Esophagus squamous epithelium (tissue), 5 donors: ENCODE results near the gene PSMD2. TPM values are rescaled to one million over a fixed set of nuclear protein-coding genes. Genes with fewer than 3 reads are reported as not detected.

Source experiments
- DNase-seq: peaks from one replicate; lab custom pipeline; 2025; lab: John Stamatoyannopoulos, UW
- H3K27ac ChIP-seq, 4 donors: fragments of 200-600 bp; sonication (generic); one replicate each; pipeline ENCODE4 v1.5.1; 2016 to 2019; ENCODE audit warnings: mild to moderate bottlenecking in 1 of 4
- H3K27me3 ChIP-seq, 4 donors: fragments of 200-600 bp; sonication (generic); 1 replicate in 3 of 4; 2 replicates in 1 of 4; pipeline versions ENCODE4 v1.5.1 to v1.6.0; 2017 to 2021; ENCODE audit warnings: antibody characterized with exemption in 1 of 4
- H3K36me3 ChIP-seq, 3 donors: fragments of 200-600 bp; sonication (generic); one replicate each; pipeline ENCODE4 v1.5.1; 2016 to 2019
- H3K4me1 ChIP-seq, 3 donors: fragments of 200-600 bp; sonication (generic); one replicate each; pipeline ENCODE4 v1.5.1; 2017 to 2019
- H3K4me3 ChIP-seq, 4 donors: fragments of 200-600 bp; sonication (generic); 1 replicate in 3 of 4; 2 replicates in 1 of 4; pipeline ENCODE4 v1.5.1; 2016 to 2019; ENCODE audit warnings: mild to moderate bottlenecking in 2 of 4, moderate library complexity in 1 of 4
- H3K9me3 ChIP-seq, 3 donors: fragments of 200-600 bp; sonication (generic); one replicate each; pipeline ENCODE4 v1.5.1; 2016 to 2019
- POLR2A ChIP-seq, 4 donors: fragments of 450-650 bp; IDR thresholded peaks; one replicate each; pipeline ENCODE4 v1.6.1; 2017; ENCODE audit warnings: antibody characterized with exemption in 4 of 4, mild to moderate bottlenecking in 4 of 4, moderate library complexity in 3 of 4
- WGBS, 2 donors: methylation state at CpG; one replicate each; pipeline ENCODE4 v1.1.5; 2018; 5-methylcytosine and 5-hydroxymethylcytosine counted together
- intact Hi-C: fragments of 100-400 bp; cut with DNase I; formaldehyde crosslinking; loops from one replicate; pipeline ENCODE4 v1.15.0; 2022
- total RNA-seq, 4 donors: library from RNA; depleted of rRNA; stranded (reverse); fragments of >200 nt; gene quantifications; one replicate each; pipeline ENCODE4 v1.1.0, GENCODE V29; 2016
- TF ChIP-seq, protein P1 (sequence below), 6 experiments: fragments of 450-650 bp in 4 of 6; fragments of 200-600 bp in 2 of 6; sonication (generic) in 2 of 6; IDR thresholded peaks; one replicate each; pipeline ENCODE4 v1.5.1; 2016 to 2019; ENCODE audit warnings: antibody characterized with exemption in 6 of 6, mild to moderate bottlenecking in 4 of 6, moderate library complexity in 4 of 6
- donor health status: DM: yes; HTN: yes; CAD: no.

PSMD2 gene
- total RNA-seq, 4 donors from 2014 or later, result 209 to 362 (median 235) TPM

DNA sequence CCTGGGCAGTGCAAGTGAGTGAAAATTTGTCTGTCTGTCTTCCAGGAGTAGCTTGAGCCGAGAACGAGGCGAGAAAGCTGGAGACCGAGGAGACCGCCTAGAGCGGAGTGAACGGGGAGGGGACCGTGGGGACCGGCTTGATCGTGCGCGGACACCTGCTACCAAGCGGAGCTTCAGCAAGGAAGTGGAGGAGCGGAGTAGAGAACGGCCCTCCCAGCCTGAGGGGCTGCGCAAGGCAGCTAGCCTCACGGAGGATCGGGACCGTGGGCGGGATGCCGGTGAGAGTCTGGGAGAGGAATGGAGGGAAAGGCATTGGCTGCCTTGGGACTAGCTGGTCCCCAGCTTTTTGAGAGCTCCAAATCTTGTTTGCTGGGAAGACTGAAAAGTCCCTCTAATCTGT is 28.1 kb downstream of the PSMD2 start:
- Histone ChIP-seq H3K4me1 (peaks cover 0 to 22% (median 4%) of the 10 kb centered on the region in 3 donors), H3K36me3 (peaks cover 85 to 100% (median 92%) of the 10 kb centered on the region in 3 donors), H3K27me3 (no peaks in the 10 kb centered on the region), H3K27ac (no peak overlapping the region), H3K4me3 (no peak overlapping the region), H3K9me3 (no peaks in the 10 kb centered on the region)
- TF ChIP-seq, protein P1, sequence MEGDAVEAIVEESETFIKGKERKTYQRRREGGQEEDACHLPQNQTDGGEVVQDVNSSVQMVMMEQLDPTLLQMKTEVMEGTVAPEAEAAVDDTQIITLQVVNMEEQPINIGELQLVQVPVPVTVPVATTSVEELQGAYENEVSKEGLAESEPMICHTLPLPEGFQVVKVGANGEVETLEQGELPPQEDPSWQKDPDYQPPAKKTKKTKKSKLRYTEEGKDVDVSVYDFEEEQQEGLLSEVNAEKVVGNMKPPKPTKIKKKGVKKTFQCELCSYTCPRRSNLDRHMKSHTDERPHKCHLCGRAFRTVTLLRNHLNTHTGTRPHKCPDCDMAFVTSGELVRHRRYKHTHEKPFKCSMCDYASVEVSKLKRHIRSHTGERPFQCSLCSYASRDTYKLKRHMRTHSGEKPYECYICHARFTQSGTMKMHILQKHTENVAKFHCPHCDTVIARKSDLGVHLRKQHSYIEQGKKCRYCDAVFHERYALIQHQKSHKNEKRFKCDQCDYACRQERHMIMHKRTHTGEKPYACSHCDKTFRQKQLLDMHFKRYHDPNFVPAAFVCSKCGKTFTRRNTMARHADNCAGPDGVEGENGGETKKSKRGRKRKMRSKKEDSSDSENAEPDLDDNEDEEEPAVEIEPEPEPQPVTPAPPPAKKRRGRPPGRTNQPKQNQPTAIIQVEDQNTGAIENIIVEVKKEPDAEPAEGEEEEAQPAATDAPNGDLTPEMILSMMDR (IDR thresholded peaks at IDR 0.05), result no peak
- no peak for TF ChIP-seq POLR2A (IDR thresholded peaks at IDR 0.05)
- WGBS, 2 donors, result 91 to 95% methylated on average over 21 of the region's 21 CpGs
- DNase-seq, result no peak
- intact Hi-C loops, result no loop called here

DNA sequence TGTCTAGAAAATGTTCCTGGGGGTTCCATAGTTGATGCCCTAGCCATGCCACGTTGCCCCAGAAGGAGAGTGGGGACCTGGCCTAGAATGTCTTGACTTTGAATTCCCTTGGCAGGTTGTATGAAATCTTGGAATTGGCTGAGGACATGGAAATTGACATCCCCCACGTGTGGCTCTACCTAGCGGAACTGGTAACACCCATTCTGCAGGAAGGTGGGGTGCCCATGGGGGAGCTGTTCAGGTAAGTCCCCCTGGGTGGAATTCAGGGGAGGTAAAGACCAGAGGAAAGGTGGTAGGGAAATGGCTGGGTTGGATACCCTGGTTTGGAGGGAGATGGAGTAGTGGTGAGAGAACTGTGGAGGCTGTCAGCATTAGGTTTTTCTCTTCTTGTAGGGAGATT is 29.5 kb downstream of the PSMD2 start:
- TF ChIP-seq, protein P1 (IDR thresholded peaks at IDR 0.05), result no peak
- no peak for TF ChIP-seq POLR2A (IDR thresholded peaks at IDR 0.05)
- no peak overlapping the region for H3K4me3 ChIP-seq
- intact Hi-C loops, result no loop called here
- H3K36me3 ChIP-seq, result peaks cover 83 to 100% (median 90%) of the 10 kb centered on the region in 3 donors
- no peaks in the 10 kb centered on the region for H3K27me3 ChIP-seq
- H3K4me1 ChIP-seq, result peaks cover 0 to 31% (median 4%) of the 10 kb centered on the region in 3 donors
- 40 to 45% methylated on average over 3 of the region's 3 CpGs for WGBS, 2 donors
- H3K27ac ChIP-seq, result no peak overlapping the region
- DNase-seq, result no peak
- H3K9me3 ChIP-seq, result no peaks in the 10 kb centered on the region

DNA sequence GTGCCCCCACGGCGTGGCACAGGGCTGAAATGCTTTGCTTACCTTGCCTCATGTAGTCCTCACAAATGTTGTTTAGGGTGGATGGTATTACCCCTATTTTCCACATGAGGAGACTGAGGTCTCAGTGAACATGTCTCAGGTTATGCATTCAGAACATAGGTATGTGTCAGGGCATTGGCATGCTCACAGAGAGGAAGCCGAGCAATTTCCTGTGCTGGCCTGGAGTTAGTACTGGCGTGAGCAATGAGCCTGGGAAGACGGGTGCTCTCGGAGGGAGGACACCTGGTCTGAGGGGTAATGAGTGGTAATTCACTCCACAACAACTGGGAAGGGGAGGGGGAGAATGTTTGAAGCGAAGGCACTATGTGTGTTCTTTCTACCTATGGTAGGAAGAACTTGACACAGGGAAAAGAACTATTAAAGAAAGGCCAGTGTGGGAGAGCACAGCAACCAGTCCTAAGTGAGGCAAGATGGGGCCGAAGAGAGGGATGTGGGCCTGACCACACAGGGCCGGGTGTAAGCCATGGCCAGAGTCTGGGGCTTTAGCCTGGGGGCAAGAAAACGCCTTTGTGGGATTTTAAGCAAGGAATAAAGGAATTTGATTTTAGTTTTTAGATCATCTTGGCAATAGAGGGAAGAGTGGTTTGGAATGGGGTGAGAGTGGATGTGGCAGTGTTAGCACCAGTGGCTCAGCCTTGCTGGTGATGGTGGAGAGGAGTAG is 33.5 kb downstream of the PSMD2 start:
- Histone ChIP-seq H3K4me1 (peaks cover 14 to 69% (median 17%) of the 10 kb centered on the region in 3 donors), H3K4me3 (no peak overlapping the region), H3K9me3 (no peaks in the 10 kb centered on the region), H3K27me3 (no peaks in the 10 kb centered on the region), H3K36me3 (peaks cover 50 to 79% (median 64%) of the 10 kb centered on the region in 3 donors), H3K27ac (peak overlapping the region; percentile 33 to 99 (median 85))
- 58 to 67% methylated on average over 10 of the region's 10 CpGs for WGBS, 2 donors
- DNase-seq, result no peak
- TF ChIP-seq, protein P1 (IDR thresholded peaks at IDR 0.05), result no peak
- no peak for TF ChIP-seq POLR2A (IDR thresholded peaks at IDR 0.05)
- intact Hi-C loops, result no loop called here

DNA sequence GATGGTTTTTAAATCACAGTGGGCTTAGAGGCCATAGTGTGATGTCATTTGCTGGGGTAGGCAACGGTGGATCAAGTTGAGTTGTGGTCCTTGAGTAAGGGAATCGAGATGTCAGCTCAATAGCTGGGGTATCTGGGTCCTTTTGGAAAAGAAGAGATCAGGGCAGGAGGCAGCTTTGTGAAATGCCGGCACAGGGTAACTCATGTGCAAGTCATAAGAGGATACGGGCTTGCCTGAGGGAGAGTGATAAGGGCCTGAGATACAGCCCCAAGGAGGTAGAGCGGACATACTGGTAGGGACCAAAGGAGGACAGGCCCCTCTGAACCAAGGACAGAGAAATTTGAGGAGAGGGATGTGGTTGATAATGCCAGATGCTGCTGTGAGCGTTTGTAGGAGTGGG is 34.1 kb downstream of the PSMD2 start:
- H3K27ac ChIP-seq, result peak overlapping the region; percentile 33 to 99 (median 85)
- peaks cover 20 to 76% (median 24%) of the 10 kb centered on the region in 3 donors for H3K4me1 ChIP-seq
- WGBS, 2 donors, result 79 to 87% methylated on average over 6 of the region's 6 CpGs
- H3K36me3 ChIP-seq, result peaks cover 43 to 72% (median 57%) of the 10 kb centered on the region in 3 donors
- intact Hi-C loops, result no loop called here
- H3K4me3 ChIP-seq, result no peak overlapping the region
- no peaks in the 10 kb centered on the region for H3K9me3 ChIP-seq
- no peaks in the 10 kb centered on the region for H3K27me3 ChIP-seq
- TF ChIP-seq, protein P1 (IDR thresholded peaks at IDR 0.05), result no peak
- TF ChIP-seq POLR2A (IDR thresholded peaks at IDR 0.05), result no peak
- DNase-seq, result no peak

DNA sequence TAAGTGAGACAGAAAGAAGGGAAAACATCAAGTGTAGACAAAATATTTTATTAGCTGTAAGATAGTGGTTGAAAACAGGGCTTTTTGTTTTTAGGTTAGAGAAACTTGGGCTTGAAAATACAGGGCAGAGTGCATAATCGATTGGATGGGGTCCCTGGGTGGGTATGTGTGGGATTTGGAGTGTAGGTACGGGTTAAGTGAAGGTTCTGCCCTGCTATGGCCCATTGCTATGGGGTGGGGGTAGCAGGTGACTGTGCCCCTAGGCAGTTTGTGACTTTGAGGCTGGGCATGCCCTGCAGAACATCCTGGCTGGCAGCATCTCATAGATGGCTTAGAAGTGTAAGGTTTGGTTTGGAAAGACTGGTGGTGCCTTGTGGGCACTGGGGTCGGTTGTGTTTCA is 34.7 kb downstream of the PSMD2 start:
- DNase-seq, result no peak
- TF ChIP-seq POLR2A (IDR thresholded peaks at IDR 0.05), result no peak
- TF ChIP-seq, protein P1 (IDR thresholded peaks at IDR 0.05), result no peak
- Histone ChIP-seq H3K4me3 (no peak overlapping the region), H3K36me3 (peaks cover 38 to 67% (median 52%) of the 10 kb centered on the region in 3 donors), H3K4me1 (peaks cover 25 to 77% (median 29%) of the 10 kb centered on the region in 3 donors), H3K9me3 (no peaks in the 10 kb centered on the region), H3K27ac (peak overlapping the region; percentile 33 to 99 (median 68)), H3K27me3 (no peaks in the 10 kb centered on the region)
- 73 to 84% methylated on average over 3 of the region's 3 CpGs for WGBS, 2 donors
- intact Hi-C loops, result no loop called here
